Stimulated activated CD4-positive, alpha-beta T cell treated with anti-CD3 and anti-CD28 coated beads, Interleukin-12 subunit alpha, Interleukin-12 subunit beta, amount 100 ng/mL, for 24 hours (primary cell): ENCODE results near the gene CAVIN3.
A peak's percentile ranks its signal among the peaks of the same experiment; 100 is the strongest.
"Not testable (repeated sequence)": the region's sequence is repeated elsewhere in the genome, so short reads cannot be mapped to it uniquely, and the experiment has no call there.

Experiments
- DNase-seq, 2 experiments: peaks; one replicate each; pipeline ENCODE4 v3.0.0-alpha.2; 2020; ENCODE audit warnings: low read depth in 2 of 2

CAVIN3 gene

DNA sequence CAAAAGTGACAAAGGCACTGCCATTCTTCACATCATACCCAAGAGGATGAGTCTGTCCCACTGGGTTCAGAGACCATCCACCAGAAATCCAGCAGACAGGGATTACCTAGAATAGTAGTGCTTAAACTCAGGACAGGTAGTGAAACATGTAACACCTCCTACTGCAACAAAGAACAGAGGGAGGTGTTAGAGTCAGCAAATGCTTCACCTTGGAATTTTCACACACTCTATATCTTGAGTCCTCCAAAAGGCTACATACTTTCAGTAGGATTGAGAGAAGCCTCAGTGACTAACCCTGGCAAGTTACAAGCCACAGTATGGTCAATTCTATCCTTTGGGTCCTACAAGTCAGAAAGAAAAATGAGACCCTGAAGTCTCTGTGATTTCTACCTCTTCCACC, 6.0 kb upstream of the CAVIN3 start:
- no peak for DNase-seq

DNA sequence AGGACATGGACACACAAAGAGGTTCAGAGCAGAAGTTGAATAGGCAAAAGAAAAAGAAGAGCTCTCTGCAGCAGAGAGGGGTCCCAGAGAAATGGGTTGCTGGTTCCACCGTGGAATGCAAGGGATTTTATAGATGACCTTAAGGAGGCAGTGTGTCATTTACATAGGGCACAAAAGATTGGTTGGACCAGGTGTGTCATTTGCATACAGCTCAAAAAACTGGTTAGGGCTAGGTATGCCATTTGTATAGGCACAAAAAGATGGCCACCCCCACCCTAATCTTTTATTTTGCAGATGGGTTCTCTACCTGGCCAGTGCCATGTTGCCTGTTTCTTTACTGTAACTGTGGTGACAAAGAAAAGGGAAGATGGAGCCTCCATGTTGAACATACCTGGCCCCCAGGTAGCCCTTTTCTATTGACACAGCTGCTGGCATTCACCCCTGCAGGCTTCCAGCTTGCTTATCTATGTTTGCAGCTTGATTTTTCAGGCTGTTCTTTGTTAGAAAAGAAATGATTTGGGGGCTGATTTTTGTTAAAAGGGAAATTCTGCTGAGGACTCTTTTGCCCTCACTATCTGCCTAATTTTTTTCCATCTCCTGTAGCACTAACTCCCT, 3.1 kb upstream of the CAVIN3 start:
- no peak for DNase-seq

GRCh38 chr11:6321961-6322362, 1.7 kb upstream of the CAVIN3 start:
- DNase-seq, result no peak

DNA sequence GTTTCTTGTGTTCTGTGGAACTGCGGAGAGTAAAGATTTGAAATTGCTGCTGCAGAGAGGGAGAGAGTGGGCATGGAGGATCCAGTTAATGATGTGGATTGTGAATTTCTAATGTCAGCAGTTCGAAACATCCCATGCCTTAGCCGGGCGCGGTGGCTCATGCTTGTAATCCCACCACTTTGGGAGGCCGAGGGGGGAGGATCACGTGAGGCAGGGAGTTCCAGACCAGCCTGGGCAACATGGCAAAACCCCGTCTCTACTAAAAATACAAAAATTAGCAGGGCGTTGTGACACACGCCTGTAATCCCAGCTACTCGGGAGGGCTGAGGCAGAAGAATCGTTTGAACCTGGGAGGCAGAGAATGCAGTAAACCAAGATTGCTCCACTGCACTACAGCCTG, 1.1 kb upstream of the CAVIN3 start:
- no peak for DNase-seq

DNA sequence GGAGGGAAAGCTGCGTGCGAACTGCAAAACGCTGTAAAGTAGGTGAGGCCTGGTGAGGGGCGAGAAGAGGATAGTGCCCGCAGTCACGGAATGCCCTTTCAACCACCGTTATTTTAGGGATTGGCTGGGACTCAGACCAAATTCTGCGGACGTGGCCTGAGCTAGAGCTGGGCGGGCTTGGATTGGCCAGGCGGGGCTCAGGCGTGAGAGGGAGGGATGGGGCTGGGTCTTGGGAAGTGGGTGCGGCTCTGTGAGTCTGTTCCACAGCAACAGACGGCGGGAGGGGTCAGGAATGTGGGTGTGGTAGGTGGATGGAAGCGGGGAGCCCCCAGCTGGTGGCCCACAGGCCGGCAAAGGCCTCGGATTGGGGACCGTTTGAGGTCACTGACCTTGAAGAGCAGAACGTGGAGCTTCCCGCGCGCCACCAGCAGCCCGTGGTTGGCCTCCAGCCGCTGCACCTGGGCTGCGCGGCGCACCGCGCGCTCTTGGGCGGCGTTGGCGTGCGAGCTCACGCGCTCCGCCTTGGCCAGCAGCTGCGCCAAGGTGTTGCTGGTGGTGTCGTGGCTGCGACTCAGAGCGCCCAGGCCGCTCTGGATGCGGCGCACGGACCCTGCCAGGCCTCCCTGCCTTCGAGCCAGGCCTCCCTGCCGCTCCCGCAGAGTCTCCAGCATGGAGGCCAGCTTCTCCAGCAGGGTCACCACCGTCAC, 444 bp downstream of the CAVIN3 start:
- peak in 1 of 2 experiments; percentile 46 for DNase-seq

DNA sequence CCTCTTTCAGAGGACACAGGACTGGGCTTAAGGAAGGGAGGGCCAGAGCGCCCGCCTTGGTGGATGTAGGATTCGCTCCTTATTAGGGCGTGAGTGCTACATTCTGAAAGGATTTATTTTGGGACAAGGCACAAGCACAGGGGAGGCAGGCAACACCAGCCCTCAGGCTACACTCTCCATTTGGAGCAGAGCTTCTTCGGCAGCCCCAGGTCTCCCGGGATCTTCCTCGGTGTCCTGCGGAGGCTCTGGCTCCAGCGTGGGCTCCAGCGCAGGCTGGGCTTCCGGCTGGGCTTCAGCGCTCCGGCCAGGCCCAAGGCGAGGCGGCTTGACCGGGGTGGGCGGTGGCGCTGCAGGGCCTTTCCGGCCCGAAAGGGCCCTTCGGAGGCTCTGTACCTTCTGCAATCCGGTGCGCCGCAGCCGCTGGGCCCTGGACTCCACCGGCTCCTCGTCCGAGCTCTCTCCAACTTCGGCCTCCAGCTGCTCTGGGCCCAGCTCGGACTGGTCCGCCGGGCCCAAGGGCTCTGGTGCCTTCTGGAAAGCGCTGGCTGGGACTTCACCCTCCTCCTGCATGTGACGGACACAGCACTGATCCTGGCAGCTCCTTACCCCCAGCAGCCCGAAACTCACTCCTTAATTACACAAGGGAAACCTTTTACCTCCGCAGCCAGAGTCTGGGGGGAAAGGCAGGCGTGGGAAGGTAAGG, 1.1 kb downstream of the CAVIN3 start:
- no peak for DNase-seq

DNA sequence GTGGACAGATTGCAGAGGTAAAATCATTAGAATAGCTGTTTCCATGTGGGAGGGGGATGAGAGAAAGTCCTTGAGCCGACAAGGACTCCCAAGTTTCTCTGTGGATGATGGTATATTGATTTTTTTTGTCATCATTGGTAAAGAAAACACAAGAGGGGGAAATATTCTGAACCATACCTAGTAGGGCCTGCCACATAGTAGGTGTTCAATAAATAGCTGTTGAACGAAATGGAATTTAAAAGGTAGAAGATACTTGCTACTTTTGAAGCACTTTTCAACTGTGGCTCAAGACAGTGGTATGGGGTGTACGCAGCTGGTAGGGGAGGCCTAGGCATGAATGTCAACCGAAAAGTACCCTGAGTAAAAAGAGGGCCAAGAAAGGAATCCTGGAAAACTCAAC, 2.1 kb downstream of the CAVIN3 start:
- DNase-seq, result no peak

- no peak for DNase-seq
These were observed 4.4 kb downstream of the CAVIN3 start for GRCh38 chr11:6315811-6316425.

GRCh38 chr11:6312106-6312505, 8.2 kb downstream of the CAVIN3 start:
- DNase-seq, result no peak

DNA sequence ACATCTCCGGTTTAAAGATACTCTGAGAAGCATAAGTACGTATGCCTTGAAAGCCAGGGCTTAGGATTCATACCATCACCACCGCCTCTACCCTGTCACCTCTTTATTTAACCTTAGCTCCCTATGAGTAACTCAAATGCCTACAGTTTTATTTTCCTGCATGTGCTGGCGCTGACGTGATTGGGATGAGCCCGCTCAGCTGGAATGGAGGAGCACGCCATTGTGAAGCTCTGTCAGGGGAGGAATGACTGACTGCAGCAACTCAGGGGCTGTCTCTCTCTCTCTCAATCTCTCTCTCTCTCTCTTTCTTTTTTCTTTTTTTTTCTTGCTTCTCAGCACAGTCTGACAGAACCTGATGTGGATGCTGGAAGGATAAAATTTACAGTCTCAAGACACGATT, 12.4 kb downstream of the CAVIN3 start:
- no peak for DNase-seq

- DNase-seq, result no peak
These were observed 15.0 kb downstream of the CAVIN3 start for GRCh38 chr11:6305297-6305696.

GRCh38 chr11:6303661-6304060, 16.6 kb downstream of the CAVIN3 start:
- DNase-seq, result no peak

GRCh38 chr11:6301096-6301495, 19.2 kb downstream of the CAVIN3 start:
- no peak for DNase-seq

- DNase-seq, result no peak
These were observed 20.0 kb downstream of the CAVIN3 start for GRCh38 chr11:6300325-6300724.

GRCh38 chr11:6298605-6299004, 21.7 kb downstream of the CAVIN3 start:
- DNase-seq, result no peak

DNA sequence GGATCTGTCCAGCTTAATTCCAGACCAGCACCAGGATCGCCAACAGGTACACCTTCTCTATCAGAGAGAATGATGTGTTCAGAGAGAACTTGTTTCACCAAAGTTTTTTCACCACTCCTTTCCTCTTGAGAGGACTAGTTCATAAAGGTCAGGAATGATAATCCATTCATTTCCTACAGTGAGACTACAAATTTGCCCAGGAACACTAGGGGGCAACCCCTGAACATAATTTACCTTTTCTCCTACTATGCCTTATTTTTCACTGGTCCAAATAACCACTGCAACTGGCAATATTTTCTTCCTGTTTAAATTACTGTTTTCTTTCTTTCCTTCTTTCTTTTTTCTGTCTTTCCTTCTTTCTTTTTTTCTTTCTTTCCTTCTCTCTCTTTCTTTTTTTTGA, 22.5 kb downstream of the CAVIN3 start:
- DNase-seq, result no peak

DNA sequence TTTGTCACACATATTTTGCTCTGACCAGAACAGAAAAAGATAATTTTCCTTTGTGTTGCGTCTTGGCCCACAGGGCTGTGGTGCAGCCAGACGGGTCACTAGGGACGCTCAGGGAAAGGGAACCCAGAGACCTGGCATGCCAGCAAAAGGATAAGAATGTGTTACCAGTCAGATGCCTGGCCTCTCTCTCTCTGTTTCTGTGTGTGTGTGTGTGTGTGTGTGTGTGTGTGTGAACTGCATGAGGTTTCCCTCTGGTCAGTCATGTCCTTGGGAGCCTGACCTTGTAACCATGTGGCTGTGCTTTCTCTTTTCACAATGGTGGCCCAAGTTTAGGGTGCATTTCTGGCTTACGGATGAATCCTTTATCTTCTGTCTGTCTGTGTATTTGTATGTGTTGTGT, 35.3 kb downstream of the CAVIN3 start:
- DNase-seq, result no peak

DNA sequence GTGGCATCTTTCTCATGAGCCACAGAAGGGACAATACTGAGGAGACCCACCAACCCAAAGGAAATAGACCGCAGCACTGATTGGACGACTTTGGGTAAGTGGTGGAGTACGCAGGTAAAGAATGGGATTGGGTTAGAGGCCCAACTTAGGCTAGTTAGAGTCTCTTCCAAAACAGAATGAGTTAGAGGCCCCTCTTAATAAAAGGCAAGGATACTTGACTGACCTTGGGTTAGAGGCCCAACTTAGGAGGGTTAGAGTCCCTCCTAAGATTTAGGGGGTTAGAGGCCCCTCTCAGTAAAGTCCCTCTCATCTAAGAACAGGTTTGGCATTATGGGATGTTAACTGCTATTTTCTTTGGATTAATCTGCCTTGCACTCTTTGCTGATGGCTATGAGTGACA, 36.1 kb downstream of the CAVIN3 start:
- DNase-seq, result no peak

DNA sequence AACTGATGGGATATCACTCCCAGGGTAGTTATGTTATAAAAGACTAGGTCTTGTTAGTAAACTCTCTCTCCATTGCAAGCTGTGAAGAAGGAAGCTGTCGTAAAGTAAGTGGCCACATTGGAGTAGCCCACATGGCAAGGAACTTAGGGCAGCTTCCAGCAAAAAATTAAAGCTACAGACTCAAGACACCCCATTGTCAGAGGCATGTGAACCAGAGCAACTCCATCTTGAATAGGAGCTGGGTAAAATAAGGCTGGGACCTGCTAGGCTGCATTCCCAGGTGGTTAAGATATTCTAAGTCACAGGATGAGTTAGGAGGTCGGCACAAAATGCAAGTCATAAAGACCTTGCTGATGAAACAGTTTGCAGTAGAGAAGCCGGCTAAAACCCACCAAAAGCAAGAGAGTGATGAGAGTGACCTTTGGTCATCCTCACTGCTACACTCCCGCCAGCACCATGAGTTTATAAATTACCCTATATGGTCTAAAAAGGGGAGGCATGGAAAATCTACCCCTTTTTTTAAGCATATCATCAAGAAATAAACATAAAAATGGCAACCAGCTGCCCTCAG, 36.8 kb downstream of the CAVIN3 start:
- no peak for DNase-seq

GRCh38 chr11:6280809-6281208, 39.5 kb downstream of the CAVIN3 start:
- DNase-seq, result not testable (repeated sequence)

GRCh38 chr11:6273188-6273587, 47.1 kb downstream of the CAVIN3 start:
- DNase-seq, result no peak

DNA sequence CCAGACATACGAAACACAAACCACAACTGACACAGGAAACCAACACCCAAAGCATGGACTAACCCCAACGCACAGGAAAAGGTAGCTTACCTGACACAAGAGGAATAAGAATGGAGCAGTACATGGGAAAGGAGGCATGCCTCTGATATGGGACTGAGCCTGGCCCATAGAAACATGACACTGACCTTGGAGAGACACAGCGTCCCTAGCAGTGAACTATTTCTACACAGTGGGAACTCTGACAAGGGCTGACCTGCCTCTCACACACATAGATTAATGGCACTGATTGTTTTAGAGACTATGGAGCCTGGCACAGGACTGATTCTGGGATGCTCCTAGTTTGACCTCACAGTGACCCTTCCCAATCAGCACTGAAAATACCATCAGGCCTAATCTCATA, 48.7 kb downstream of the CAVIN3 start:
- DNase-seq, result no peak
